Measurements from ENCODE around the gene NET1. TPM values are rescaled to one million over a fixed set of nuclear protein-coding genes. Genes with fewer than 3 reads are reported as not detected.

The NET1 gene
- total RNA-seq, 1 donor from 2014 or later: 97.5 TPM

DNA sequence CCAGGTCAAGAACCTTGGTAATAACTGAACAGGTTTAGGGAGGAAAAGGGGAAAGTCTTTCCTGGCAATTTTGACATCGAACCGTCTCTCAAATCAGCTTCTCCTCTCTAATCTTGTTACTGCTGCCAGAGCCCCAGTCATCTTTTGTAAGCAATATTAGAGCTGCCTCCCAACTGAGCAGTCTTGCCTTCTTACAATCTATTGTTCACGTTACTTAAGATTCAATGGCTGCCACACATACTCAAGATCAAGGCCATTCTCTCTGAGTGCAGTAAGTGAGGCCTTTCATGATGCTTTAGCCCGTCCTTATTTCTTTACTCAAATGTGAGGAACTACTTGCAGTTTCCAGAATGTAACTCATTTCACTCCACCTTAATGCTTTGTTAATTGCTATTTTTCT lies 12.4 kb downstream of the NET1 start:
- peaks cover 6% of the 10 kb centered on the region for H3K9me3 Mint-ChIP-seq (ENCODE audit: low read depth)
- H3K4me3 Mint-ChIP-seq (ENCODE audit: low read depth): no peak overlapping the region
- peak overlapping the region; percentile 1 for H3K27ac Mint-ChIP-seq
- DNase-seq (ENCODE audit: low spot score, unreplicated experiment): no peak
- TF ChIP-seq, protein P1, sequence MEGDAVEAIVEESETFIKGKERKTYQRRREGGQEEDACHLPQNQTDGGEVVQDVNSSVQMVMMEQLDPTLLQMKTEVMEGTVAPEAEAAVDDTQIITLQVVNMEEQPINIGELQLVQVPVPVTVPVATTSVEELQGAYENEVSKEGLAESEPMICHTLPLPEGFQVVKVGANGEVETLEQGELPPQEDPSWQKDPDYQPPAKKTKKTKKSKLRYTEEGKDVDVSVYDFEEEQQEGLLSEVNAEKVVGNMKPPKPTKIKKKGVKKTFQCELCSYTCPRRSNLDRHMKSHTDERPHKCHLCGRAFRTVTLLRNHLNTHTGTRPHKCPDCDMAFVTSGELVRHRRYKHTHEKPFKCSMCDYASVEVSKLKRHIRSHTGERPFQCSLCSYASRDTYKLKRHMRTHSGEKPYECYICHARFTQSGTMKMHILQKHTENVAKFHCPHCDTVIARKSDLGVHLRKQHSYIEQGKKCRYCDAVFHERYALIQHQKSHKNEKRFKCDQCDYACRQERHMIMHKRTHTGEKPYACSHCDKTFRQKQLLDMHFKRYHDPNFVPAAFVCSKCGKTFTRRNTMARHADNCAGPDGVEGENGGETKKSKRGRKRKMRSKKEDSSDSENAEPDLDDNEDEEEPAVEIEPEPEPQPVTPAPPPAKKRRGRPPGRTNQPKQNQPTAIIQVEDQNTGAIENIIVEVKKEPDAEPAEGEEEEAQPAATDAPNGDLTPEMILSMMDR (IDR thresholded peaks at IDR 0.05; ENCODE audit: unreplicated experiment): no peak
- H3K4me1 Mint-ChIP-seq (ENCODE audit: low read depth): peaks cover 13% of the 10 kb centered on the region
- H3K36me3 Mint-ChIP-seq (ENCODE audit: insufficient read depth): peaks cover 4% of the 10 kb centered on the region
- H3K27me3 Mint-ChIP-seq: no peaks in the 10 kb centered on the region

DNA sequence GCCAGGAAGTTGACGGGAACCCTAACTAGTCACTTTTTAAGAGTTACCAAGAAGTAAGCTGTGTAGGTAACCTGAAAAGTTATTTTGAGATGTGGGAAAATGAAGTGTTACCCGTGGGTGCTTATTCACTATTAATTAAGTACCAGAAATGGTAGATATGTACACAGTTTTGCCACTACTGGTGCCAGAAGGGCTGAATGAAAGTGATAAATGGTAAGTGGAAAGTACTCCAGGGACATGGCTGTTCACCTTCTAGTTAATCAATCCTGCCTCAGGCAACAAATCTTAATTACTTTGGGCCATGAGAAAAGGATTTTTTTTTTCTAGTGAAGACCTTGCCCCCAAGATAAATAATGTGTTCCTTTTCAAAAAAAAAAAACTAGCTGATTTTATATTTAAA lies 15.8 kb downstream of the NET1 start:
- no peaks in the 10 kb centered on the region for H3K27me3 Mint-ChIP-seq
- no peak overlapping the region for H3K4me3 Mint-ChIP-seq (ENCODE audit: low read depth)
- H3K9me3 Mint-ChIP-seq (ENCODE audit: low read depth): peaks cover 4% of the 10 kb centered on the region
- peaks cover 17% of the 10 kb centered on the region for H3K4me1 Mint-ChIP-seq (ENCODE audit: low read depth)
- H3K36me3 Mint-ChIP-seq (ENCODE audit: insufficient read depth): peaks cover 17% of the 10 kb centered on the region
- TF ChIP-seq, protein P1 (IDR thresholded peaks at IDR 0.05; ENCODE audit: unreplicated experiment): no peak
- peak overlapping the region; percentile 87 for H3K27ac Mint-ChIP-seq
- DNase-seq (ENCODE audit: low spot score, unreplicated experiment): no peak

DNA sequence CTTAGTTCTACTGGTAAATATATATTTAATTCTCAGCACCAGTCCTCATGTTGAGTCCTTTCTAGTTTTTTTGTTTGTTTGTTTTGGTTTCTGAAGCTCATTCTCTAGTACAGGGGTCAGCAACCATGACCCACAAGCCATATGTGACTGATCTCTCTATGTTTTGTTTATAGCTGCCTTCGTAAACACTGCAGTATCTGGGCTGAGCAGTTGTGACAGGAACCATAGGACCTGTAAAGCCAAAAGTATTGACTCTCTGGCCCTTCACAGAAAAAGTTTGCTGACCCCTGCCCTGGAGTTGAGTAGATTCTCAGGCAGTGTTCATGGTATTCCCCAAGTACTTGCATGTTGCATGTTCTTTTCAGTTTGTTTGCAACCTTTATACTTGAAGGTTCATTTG lies 20.8 kb downstream of the NET1 start:
- H3K36me3 Mint-ChIP-seq (ENCODE audit: insufficient read depth): peaks cover 17% of the 10 kb centered on the region

DNA sequence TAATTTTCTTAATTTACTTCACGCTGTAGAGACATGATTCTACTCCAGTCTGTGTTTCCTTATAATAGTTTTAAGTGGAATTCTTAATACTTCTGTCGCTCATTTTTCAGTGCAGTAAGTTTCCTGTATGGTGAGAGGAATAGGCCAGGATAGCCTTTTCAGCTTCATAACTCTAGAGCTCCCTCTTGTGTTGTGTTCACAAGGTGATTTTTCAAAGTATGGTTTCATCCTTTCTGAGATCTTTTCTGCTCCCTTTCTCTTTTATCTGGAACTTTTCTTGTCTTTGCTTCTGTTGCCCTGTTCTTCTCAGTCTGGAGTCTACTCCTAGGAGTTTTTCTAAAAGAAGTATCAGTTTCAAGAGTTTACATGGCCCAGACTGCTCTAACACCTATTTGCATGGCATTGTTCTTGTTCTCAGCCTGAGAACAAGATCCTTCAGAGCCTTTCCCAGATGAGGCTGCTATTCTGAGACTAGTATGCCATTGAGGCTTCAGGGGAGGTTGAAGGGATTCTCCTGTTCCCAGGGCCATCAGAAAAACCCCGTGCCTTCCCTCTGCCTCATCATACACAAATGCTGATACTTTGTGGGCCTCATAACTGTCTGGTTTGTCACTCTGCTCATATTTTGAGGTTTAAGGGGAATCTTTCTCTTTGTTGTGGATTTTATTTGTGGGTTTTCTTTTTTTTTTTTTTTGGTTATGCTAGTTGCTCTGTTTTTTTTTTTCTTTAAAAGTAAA lies 21.8 kb downstream of the NET1 start:
- Mint-ChIP-seq H3K27me3 (no peaks in the 10 kb centered on the region), H3K36me3 (ENCODE audit: insufficient read depth) (peaks cover 15% of the 10 kb centered on the region), H3K9me3 (ENCODE audit: low read depth) (peaks cover 4% of the 10 kb centered on the region), H3K4me3 (ENCODE audit: low read depth) (no peak overlapping the region), H3K27ac (no peak overlapping the region), H3K4me1 (ENCODE audit: low read depth) (peaks cover 29% of the 10 kb centered on the region)
- no peak for DNase-seq (ENCODE audit: low spot score, unreplicated experiment)
- TF ChIP-seq, protein P1 (IDR thresholded peaks at IDR 0.05; ENCODE audit: unreplicated experiment): peak; percentile 83

More for the DNA sequence above, 20.8 kb downstream of the NET1 start:
- DNase-seq (ENCODE audit: low spot score, unreplicated experiment): no peak
- Mint-ChIP-seq H3K9me3 (ENCODE audit: low read depth) (peaks cover 4% of the 10 kb centered on the region), H3K4me1 (ENCODE audit: low read depth) (peaks cover 28% of the 10 kb centered on the region), H3K27me3 (no peaks in the 10 kb centered on the region), H3K4me3 (ENCODE audit: low read depth) (no peak overlapping the region), H3K27ac (no peak overlapping the region)
- TF ChIP-seq, protein P1 (IDR thresholded peaks at IDR 0.05; ENCODE audit: unreplicated experiment): no peak

DNA sequence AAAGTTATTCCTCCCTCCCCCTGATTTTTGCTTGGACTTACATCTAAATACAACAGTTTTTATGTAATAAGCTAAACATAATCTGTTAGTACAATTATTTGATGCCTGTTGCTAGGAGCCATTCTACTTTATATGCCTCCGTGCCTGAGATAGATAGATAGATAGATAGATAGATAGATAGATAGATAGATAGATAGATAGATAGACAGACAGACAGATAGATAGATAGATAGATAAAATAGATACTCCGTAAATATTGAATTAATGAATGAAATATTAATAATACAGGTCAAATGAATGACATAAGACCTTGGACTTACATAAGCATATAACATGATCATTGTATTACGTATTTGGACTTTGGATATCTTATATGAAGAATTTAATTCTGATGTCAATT lies 23.0 kb downstream of the NET1 start:
- Mint-ChIP-seq H3K27me3 (no peaks in the 10 kb centered on the region), H3K9me3 (ENCODE audit: low read depth) (peaks cover 4% of the 10 kb centered on the region), H3K4me1 (ENCODE audit: low read depth) (peaks cover 27% of the 10 kb centered on the region), H3K4me3 (ENCODE audit: low read depth) (no peak overlapping the region), H3K27ac (no peak overlapping the region), H3K36me3 (ENCODE audit: insufficient read depth) (peaks cover 13% of the 10 kb centered on the region)
- no peak for DNase-seq (ENCODE audit: low spot score, unreplicated experiment)
- TF ChIP-seq, protein P1 (IDR thresholded peaks at IDR 0.05; ENCODE audit: unreplicated experiment): no peak

Measured in progenitor cell of endocrine pancreas (in vitro differentiated cells).